ENCODE measurements around the gene FGF18.

DNA sequence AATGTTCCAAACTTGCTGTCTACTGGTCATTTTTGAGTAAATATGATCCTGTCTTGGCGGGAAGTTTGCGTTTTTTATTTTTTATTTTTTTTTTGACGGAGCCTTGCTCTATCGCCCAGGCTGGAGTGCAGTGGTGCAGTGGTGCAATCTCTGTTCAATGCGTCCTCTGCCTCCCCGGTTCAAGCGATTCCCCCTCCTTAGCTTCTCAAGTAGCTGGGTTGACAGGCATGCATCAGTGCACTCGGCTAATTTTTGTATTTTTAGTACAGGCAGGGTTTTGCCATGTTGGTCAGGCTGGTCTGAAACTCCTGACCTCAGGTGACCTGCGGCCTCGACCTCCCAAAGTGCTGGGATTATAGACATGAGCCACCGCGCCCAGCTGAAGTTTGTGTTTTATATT, 45.4 kb downstream of the FGF18 start:
- TF ChIP-seq EZH2 (IDR thresholded peaks at IDR 0.05; ENCODE audit: insufficient read depth, poor library complexity, severe bottlenecking) = no peak
- no peak for TF ChIP-seq EZH2phosphoT487 (IDR thresholded peaks at IDR 0.05; ENCODE audit: insufficient read depth, low read depth)

All from GM23248 (cell line).